Measurements from ENCODE around the gene PFKFB4.

Gene PFKFB4

GRCh38 chr3:48505146-48505545 lies 51.5 kb downstream of the PFKFB4 start:
- no peak for DNase-seq
- no peak for TF ChIP-seq CTCF (IDR thresholded peaks at IDR 0.05; ENCODE audit: low read depth, low read length, missing control alignments)
- Histone ChIP-seq H3K27ac (no peak overlapping the region), H3K27me3 (replicated peaks) (no peaks in the 10 kb centered on the region), H3K4me3 (ENCODE audit: low read depth, low read length) (no peak overlapping the region), H3K36me3 (replicated peaks) (no peaks in the 10 kb centered on the region)
- in situ Hi-C loops (cut with HindIII; ENCODE audit: low pct_ligation_motif_present, low sequenced_read_pairs), result no loop called here

GRCh38 chr3:48504051-48504946 lies 52.3 kb downstream of the PFKFB4 start, which contains the start of gene SHISA5:
SHISA5 (minus strand) TSS chr3:48504174; CDS start chr3:48504094, 80 bp downstream.
- DNase-seq, result peak; percentile 23
- Histone ChIP-seq H3K27me3 (replicated peaks) (no peaks in the 10 kb centered on the region), H3K27ac (no peak within 1 kb of the TSS), H3K4me3 (ENCODE audit: low read depth, low read length) (peak within 1 kb of the TSS; percentile 74), H3K36me3 (replicated peaks) (no peaks in the 10 kb centered on the region)
- TF ChIP-seq CTCF (IDR thresholded peaks at IDR 0.05; ENCODE audit: low read depth, low read length, missing control alignments), result no peak
- in situ Hi-C loops (cut with HindIII; ENCODE audit: low pct_ligation_motif_present, low sequenced_read_pairs), result no loop called here

- no peaks in the 10 kb centered on the region for H3K36me3 ChIP-seq (replicated peaks)
- in situ Hi-C loops (cut with HindIII; ENCODE audit: low pct_ligation_motif_present, low sequenced_read_pairs), result no loop called here
- TF ChIP-seq CTCF (IDR thresholded peaks at IDR 0.05; ENCODE audit: low read depth, low read length, missing control alignments), result no peak
- no peak overlapping the region for H3K27ac ChIP-seq
- no peaks in the 10 kb centered on the region for H3K27me3 ChIP-seq (replicated peaks)
- DNase-seq, result peak; percentile 29
- H3K4me3 ChIP-seq (ENCODE audit: low read depth, low read length), result peak overlapping the region; percentile 74
Measured at GRCh38 chr3:48503401-48504050, 53.1 kb downstream of the PFKFB4 start.

- DNase-seq, result no peak
- in situ Hi-C loops (cut with HindIII; ENCODE audit: low pct_ligation_motif_present, low sequenced_read_pairs), result no loop called here
- no peak for TF ChIP-seq CTCF (IDR thresholded peaks at IDR 0.05; ENCODE audit: low read depth, low read length, missing control alignments)
- peak overlapping the region; percentile 74 for H3K4me3 ChIP-seq (ENCODE audit: low read depth, low read length)
- no peaks in the 10 kb centered on the region for H3K27me3 ChIP-seq (replicated peaks)
- no peak overlapping the region for H3K27ac ChIP-seq
- H3K36me3 ChIP-seq (replicated peaks), result peaks cover 2% of the 10 kb centered on the region
Measured at GRCh38 chr3:48502728-48503168, 53.9 kb downstream of the PFKFB4 start.

DNA sequence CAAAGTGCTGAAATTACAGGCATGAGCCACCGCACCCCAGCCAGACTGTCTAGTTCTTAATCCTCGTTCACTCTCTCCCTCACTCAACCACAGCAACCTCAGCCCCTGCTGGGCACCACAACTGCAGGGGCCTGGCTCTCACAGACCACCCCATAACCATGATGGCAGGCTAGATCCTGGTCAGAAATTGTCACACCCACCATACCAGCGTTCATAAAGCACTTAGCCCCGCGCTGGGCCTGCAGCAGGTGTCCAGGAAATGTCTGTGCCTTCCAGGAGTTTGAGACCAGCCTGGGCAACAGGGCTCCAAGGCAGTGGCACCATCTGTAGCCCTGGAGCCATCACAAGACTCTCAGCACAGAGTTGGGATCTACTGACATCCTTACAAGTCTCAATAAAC lies 54.5 kb downstream of the PFKFB4 start:
- in situ Hi-C loops (cut with HindIII; ENCODE audit: low pct_ligation_motif_present, low sequenced_read_pairs), result no loop called here
- Histone ChIP-seq H3K27ac (no peak overlapping the region), H3K4me3 (ENCODE audit: low read depth, low read length) (no peak overlapping the region)

More for the DNA sequence above, 54.5 kb downstream of the PFKFB4 start:
- Histone ChIP-seq H3K36me3 (replicated peaks) (peaks cover 2% of the 10 kb centered on the region), H3K27me3 (replicated peaks) (no peaks in the 10 kb centered on the region)
- TF ChIP-seq CTCF (IDR thresholded peaks at IDR 0.05; ENCODE audit: low read depth, low read length, missing control alignments), result no peak
- DNase-seq, result no peak

Data from brain microvascular endothelial cell (primary cell).